Stimulated activated naive CD8-positive, alpha-beta T cell treated with anti-CD3 and anti-CD28 coated beads, Interleukin-15, Interleukin-2, amounts not matched to agents 100 U/mL and 50 U/mL, for 24 hours (primary cell): ENCODE data around the gene DRAM1.
"Not testable (repeated sequence)": the region's sequence is repeated elsewhere in the genome, so short reads cannot be mapped to it uniquely, and the experiment has no call there.

Source experiments
- ATAC-seq: fragments of 150-1000 bp; cut with Tn5 transposase; one replicate; pipeline ENCODE4 v1.10.0; 2021
- DNase-seq: peaks from one replicate; pipeline ENCODE4 v3.0.0; 2021

DRAM1 gene

GRCh38 chr12:101876861-101877805 is at the start of gene DRAM1:
Gene DRAM1 (plus strand): TSS chr12:101877580. CDS start chr12:101877790, 210 bp downstream.
- peak; percentile 93 for ATAC-seq
- peak; percentile 82 for DNase-seq

- DNase-seq, result no peak
- ATAC-seq, result no peak
Observed at GRCh38 chr12:101828463-101829196, 48.8 kb upstream of the DRAM1 start.

- ATAC-seq, result no peak
- DNase-seq, result no peak
Observed at GRCh38 chr12:101829639-101830366, 47.6 kb upstream of the DRAM1 start.

- ATAC-seq, result peak; percentile 97
- DNase-seq, result peak; percentile 96
Observed at GRCh38 chr12:101830367-101831325, 46.7 kb upstream of the DRAM1 start, which contains the start of gene GNPTAB. Gene GNPTAB (minus strand): TSS chr12:101830959. CDS start chr12:101830675, 284 bp downstream.

- DNase-seq (no peak), ATAC-seq (no peak)
Observed at GRCh38 chr12:101832030-101832429, 45.4 kb upstream of the DRAM1 start.

- DNase-seq, result no peak
- peak; percentile 52 for ATAC-seq
Observed at GRCh38 chr12:101838628-101839323, 38.6 kb upstream of the DRAM1 start.

- ATAC-seq, result peak; percentile 61
- DNase-seq, result peak; percentile 73
Observed at GRCh38 chr12:101839324-101840283, 37.8 kb upstream of the DRAM1 start.

GRCh38 chr12:101841069-101841468 is 36.3 kb upstream of the DRAM1 start:
- ATAC-seq (no peak), DNase-seq (no peak)

GRCh38 chr12:101845137-101845711 is 32.2 kb upstream of the DRAM1 start:
- ATAC-seq, result no peak

GRCh38 chr12:101847325-101847724 is 30.1 kb upstream of the DRAM1 start:
- ATAC-seq, result no peak

More at GRCh38 chr12:101845137-101845711, 32.2 kb upstream of the DRAM1 start:
- DNase-seq, result no peak

GRCh38 chr12:101850199-101850598 is 27.2 kb upstream of the DRAM1 start:
- ATAC-seq, result peak; percentile 19
- no peak for DNase-seq

More at GRCh38 chr12:101847325-101847724, 30.1 kb upstream of the DRAM1 start:
- no peak for DNase-seq

GRCh38 chr12:101852998-101853397 is 24.4 kb upstream of the DRAM1 start:
- DNase-seq (no peak), ATAC-seq (no peak)

- ATAC-seq (peak; percentile 41), DNase-seq (no peak)
Observed at GRCh38 chr12:101854747-101855146, 22.6 kb upstream of the DRAM1 start.

- no peak for DNase-seq
Observed at GRCh38 chr12:101855364-101855884, 22.0 kb upstream of the DRAM1 start.

GRCh38 chr12:101855976-101856375 is 21.4 kb upstream of the DRAM1 start:
- ATAC-seq (no peak), DNase-seq (no peak)

More at GRCh38 chr12:101855364-101855884, 22.0 kb upstream of the DRAM1 start:
- no peak for ATAC-seq

GRCh38 chr12:101856614-101857013 is 20.8 kb upstream of the DRAM1 start:
- not testable (repeated sequence) for DNase-seq, ATAC-seq

- ATAC-seq, result no peak
- DNase-seq, result no peak
Observed at GRCh38 chr12:101857043-101857558, 20.3 kb upstream of the DRAM1 start.

- no peak for DNase-seq
- no peak for ATAC-seq
Observed at GRCh38 chr12:101858361-101858760, 19.0 kb upstream of the DRAM1 start.
